ENCODE data around the gene KCNAB2.

Gene KCNAB2

DNA sequence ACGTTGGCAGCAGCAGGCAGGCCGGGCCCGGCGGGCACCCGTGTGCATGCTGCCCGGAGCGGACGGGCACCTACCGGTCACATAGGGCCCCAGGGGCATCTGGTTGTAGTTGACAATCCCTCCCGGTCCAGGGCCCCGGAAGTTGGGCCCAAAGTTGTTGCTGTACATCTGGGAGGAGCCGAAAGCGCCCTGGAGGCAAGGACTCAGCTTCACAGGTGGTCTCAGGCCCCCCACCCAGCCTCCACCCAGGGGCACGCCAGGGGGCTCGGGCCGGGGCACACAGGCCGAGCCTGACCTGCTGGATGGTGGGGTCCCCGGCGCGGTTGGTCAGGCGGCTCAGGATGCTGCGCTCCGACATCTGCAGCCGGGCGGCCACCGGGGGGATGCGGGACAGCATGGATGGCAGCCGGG, 60.6 kb downstream of the KCNAB2 start:
- no peak overlapping the region for H3K27ac ChIP-seq (ENCODE audit: low read length)
- TF ChIP-seq, protein P1, sequence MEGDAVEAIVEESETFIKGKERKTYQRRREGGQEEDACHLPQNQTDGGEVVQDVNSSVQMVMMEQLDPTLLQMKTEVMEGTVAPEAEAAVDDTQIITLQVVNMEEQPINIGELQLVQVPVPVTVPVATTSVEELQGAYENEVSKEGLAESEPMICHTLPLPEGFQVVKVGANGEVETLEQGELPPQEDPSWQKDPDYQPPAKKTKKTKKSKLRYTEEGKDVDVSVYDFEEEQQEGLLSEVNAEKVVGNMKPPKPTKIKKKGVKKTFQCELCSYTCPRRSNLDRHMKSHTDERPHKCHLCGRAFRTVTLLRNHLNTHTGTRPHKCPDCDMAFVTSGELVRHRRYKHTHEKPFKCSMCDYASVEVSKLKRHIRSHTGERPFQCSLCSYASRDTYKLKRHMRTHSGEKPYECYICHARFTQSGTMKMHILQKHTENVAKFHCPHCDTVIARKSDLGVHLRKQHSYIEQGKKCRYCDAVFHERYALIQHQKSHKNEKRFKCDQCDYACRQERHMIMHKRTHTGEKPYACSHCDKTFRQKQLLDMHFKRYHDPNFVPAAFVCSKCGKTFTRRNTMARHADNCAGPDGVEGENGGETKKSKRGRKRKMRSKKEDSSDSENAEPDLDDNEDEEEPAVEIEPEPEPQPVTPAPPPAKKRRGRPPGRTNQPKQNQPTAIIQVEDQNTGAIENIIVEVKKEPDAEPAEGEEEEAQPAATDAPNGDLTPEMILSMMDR (IDR thresholded peaks at IDR 0.05; ENCODE audit: low read length) = no peak
- TF ChIP-seq EZH2phosphoT487 (IDR thresholded peaks at IDR 0.05; ENCODE audit: low read length) (no peak), EZH2 (optimal IDR thresholded peaks at IDR 0.05; ENCODE audit: low read depth, low read length) (no peak)
- no peak overlapping the region for H3K9ac ChIP-seq (ENCODE audit: low read length)
- H3K4me1 ChIP-seq (ENCODE audit: low read length) = no peaks in the 10 kb centered on the region
- H2AFZ ChIP-seq (ENCODE audit: low read length) = no peak overlapping the region
- H3F3A ChIP-seq (ENCODE audit: insufficient read depth, low read length) = no peaks in the 10 kb centered on the region
- H3K4me3 ChIP-seq (ENCODE audit: low read length) = no peak overlapping the region
- no peaks in the 10 kb centered on the region for H4K20me1 ChIP-seq (ENCODE audit: insufficient read depth, low read length)
- H3K27me3 ChIP-seq (replicated peaks; ENCODE audit: insufficient read depth, low read length) = peaks cover 53% of the 10 kb centered on the region
- no peaks in the 10 kb centered on the region for H3K9me3 ChIP-seq (replicated peaks; ENCODE audit: insufficient read depth, low read length)
- H3K9me2 ChIP-seq (replicated peaks; ENCODE audit: insufficient read depth, low read length) = no peaks in the 10 kb centered on the region
- no peak for DNase-seq
- no peaks in the 10 kb centered on the region for H3K79me2 ChIP-seq (ENCODE audit: low read length)
- H3K36me3 ChIP-seq (replicated peaks; ENCODE audit: insufficient read depth, low read length) = no peaks in the 10 kb centered on the region
- no peak overlapping the region for H3K4me2 ChIP-seq (ENCODE audit: low read depth, low read length)

DNA sequence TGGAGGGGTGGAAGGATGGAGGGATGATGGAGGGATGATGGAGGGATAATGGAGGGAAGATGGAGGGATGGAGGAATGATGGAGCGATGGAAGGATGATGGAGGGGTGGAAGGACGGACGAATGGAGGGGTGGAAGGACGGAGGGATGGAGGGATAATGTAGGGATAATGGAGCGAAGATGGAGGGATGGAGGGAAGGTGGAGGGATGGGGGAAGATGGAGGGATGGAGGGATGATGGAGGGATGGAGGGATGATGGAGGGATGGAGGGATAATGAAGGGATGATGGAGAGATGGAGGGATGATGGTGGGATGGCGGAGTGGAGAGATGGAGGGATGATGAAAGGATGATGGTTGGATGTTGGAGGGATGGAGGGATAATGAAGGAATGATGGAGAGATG, 61.3 kb downstream of the KCNAB2 start:
- Histone ChIP-seq H3K79me2 (ENCODE audit: low read length) (no peaks in the 10 kb centered on the region), H3K9me3 (replicated peaks; ENCODE audit: insufficient read depth, low read length) (no peaks in the 10 kb centered on the region), H3K36me3 (replicated peaks; ENCODE audit: insufficient read depth, low read length) (no peaks in the 10 kb centered on the region), H3K27ac (ENCODE audit: low read length) (no peak overlapping the region), H3K4me3 (ENCODE audit: low read length) (no peak overlapping the region), H3K4me2 (ENCODE audit: low read depth, low read length) (no peak overlapping the region), H3K27me3 (replicated peaks; ENCODE audit: insufficient read depth, low read length) (peaks cover 60% of the 10 kb centered on the region), H3F3A (ENCODE audit: insufficient read depth, low read length) (no peaks in the 10 kb centered on the region), H2AFZ (ENCODE audit: low read length) (no peak overlapping the region), H3K9ac (ENCODE audit: low read length) (no peak overlapping the region), H3K9me2 (replicated peaks; ENCODE audit: insufficient read depth, low read length) (no peaks in the 10 kb centered on the region), H4K20me1 (ENCODE audit: insufficient read depth, low read length) (no peaks in the 10 kb centered on the region), H3K4me1 (ENCODE audit: low read length) (no peaks in the 10 kb centered on the region)
- TF ChIP-seq, protein P1 (IDR thresholded peaks at IDR 0.05; ENCODE audit: low read length) = no peak
- TF ChIP-seq EZH2 (optimal IDR thresholded peaks at IDR 0.05; ENCODE audit: low read depth, low read length) (no peak), EZH2phosphoT487 (IDR thresholded peaks at IDR 0.05; ENCODE audit: low read length) (no peak)
- DNase-seq = no peak

DNA sequence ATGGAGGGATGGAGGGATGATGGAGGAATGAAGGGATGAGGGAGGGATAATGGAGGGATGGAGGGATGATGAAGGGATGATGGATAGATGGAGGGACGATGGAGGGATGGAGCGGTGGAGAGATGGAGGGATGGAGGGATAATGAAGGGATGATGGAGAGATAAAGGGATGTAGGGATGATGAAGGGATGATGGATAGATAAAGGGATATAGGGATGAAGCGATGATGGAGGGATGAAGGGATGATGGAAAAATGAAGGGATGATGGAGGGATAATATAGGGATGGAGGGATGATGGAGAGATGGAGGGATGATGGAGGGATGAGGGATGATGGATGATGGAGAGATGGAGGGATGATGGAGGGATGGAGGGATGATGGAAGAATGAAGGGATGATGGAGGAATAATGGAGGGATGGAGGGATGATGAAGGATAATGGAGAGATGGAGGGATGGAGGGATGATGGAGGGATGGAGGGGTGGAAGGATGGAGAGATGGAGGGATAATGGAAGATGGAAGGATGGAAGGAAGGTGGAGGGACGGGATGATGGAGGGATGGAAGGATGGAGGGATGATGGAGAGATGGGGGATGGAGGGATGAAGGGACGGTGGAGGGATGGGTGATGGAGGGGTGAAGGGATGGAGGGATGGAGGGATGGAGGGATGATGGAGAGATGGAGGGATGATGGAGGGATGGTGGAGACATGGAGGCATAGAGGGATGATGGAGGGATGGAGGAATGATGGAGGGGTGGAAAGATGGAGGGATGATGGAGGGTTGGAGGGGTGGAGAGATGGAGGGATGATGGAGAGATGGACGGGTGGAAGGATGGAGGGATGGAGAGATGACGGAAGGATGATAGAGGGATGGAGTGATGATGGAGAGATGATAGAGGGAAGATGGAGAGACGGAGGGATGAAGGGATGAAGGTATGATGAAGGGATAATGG, 62.0 kb downstream of the KCNAB2 start:
- Histone ChIP-seq H3K27me3 (replicated peaks; ENCODE audit: insufficient read depth, low read length) (peaks cover 63% of the 10 kb centered on the region), H3K9me3 (replicated peaks; ENCODE audit: insufficient read depth, low read length) (no peaks in the 10 kb centered on the region), H3K9ac (ENCODE audit: low read length) (no peak overlapping the region), H3K27ac (ENCODE audit: low read length) (no peak overlapping the region), H3K36me3 (replicated peaks; ENCODE audit: insufficient read depth, low read length) (no peaks in the 10 kb centered on the region), H3K4me3 (ENCODE audit: low read length) (no peak overlapping the region), H4K20me1 (ENCODE audit: insufficient read depth, low read length) (no peaks in the 10 kb centered on the region), H3F3A (ENCODE audit: insufficient read depth, low read length) (no peaks in the 10 kb centered on the region), H2AFZ (ENCODE audit: low read length) (no peak overlapping the region), H3K79me2 (ENCODE audit: low read length) (no peaks in the 10 kb centered on the region), H3K9me2 (replicated peaks; ENCODE audit: insufficient read depth, low read length) (no peaks in the 10 kb centered on the region), H3K4me1 (ENCODE audit: low read length) (no peaks in the 10 kb centered on the region), H3K4me2 (ENCODE audit: low read depth, low read length) (no peak overlapping the region)
- TF ChIP-seq, protein P1 (IDR thresholded peaks at IDR 0.05; ENCODE audit: low read length) = no peak
- TF ChIP-seq EZH2phosphoT487 (IDR thresholded peaks at IDR 0.05; ENCODE audit: low read length) = no peak
- TF ChIP-seq EZH2 (optimal IDR thresholded peaks at IDR 0.05; ENCODE audit: low read depth, low read length) = no peak
- DNase-seq = no peak

Measured in MM.1S (cell line).